Measurements from ENCODE around the gene PDS5B.

DNA sequence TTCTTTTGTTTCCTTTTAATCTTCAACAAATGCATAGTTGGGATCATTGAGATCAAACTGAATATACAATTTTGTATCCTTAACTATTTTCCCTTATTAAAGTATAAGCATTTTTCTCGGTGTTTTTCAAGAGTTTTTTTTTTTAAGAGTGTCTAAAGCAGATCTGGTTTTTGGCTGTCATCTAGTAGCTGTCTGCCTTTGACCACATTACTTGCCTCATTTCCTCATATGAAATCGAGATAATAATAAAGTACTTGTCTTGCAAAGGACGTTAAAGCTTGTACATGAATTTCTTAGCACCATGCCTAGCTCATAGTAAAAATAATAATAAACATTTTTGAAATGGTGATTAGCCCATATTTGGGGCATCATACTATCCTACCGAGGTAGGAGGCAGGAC, 121.2 kb downstream of the PDS5B start:
- TF ChIP-seq, protein P1, sequence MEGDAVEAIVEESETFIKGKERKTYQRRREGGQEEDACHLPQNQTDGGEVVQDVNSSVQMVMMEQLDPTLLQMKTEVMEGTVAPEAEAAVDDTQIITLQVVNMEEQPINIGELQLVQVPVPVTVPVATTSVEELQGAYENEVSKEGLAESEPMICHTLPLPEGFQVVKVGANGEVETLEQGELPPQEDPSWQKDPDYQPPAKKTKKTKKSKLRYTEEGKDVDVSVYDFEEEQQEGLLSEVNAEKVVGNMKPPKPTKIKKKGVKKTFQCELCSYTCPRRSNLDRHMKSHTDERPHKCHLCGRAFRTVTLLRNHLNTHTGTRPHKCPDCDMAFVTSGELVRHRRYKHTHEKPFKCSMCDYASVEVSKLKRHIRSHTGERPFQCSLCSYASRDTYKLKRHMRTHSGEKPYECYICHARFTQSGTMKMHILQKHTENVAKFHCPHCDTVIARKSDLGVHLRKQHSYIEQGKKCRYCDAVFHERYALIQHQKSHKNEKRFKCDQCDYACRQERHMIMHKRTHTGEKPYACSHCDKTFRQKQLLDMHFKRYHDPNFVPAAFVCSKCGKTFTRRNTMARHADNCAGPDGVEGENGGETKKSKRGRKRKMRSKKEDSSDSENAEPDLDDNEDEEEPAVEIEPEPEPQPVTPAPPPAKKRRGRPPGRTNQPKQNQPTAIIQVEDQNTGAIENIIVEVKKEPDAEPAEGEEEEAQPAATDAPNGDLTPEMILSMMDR (IDR thresholded peaks at IDR 0.05 in 4 of 5, conservative IDR thresholded peaks at IDR 0.05 in 1 of 5): no peak
- TF ChIP-seq POLR2A (IDR thresholded peaks at IDR 0.05): no peak

Data from gastrocnemius medialis (tissue), 4 donors.